H9 (cell line): Measurements from ENCODE around the gene SLC22A31. TPM values are rescaled to one million over a fixed set of nuclear protein-coding genes. Genes with fewer than 3 reads are reported as not detected.

Experiments used
- DNase-seq: peaks from one replicate; pipeline ENCODE4 v3.0.0-alpha.2; 2017
- H2AFZ ChIP-seq: one replicate; pipeline ENCODE4 v1.6.1; 2013; ENCODE audit warnings: mild to moderate bottlenecking, low read length, control low read depth, moderate library complexity
- H2AK5ac ChIP-seq: 2 replicates; pipeline ENCODE4 v1.6.1; 2013; ENCODE audit warnings: low read length, control low read depth, mixed read lengths; ENCODE audit not compliant: insufficient read length
- H2BK120ac ChIP-seq: one replicate; pipeline ENCODE4 v1.6.1; 2013; ENCODE audit warnings: low read depth, mild to moderate bottlenecking, low read length, control low read depth, inconsistent platforms; ENCODE audit not compliant: poor library complexity, severe bottlenecking
- H2BK12ac ChIP-seq: 2 replicates; pipeline ENCODE4 v1.6.1; 2013; ENCODE audit warnings: low read length, control low read depth, mixed read lengths, low read depth; ENCODE audit not compliant: insufficient read length
- H2BK15ac ChIP-seq: 2 replicates; pipeline ENCODE4 v1.6.1; 2013; ENCODE audit warnings: low read depth, low read length, control low read depth
- H2BK20ac ChIP-seq: one replicate; pipeline ENCODE4 v1.6.1; 2013; ENCODE audit warnings: low read depth, mild to moderate bottlenecking, low read length, control low read depth, inconsistent platforms; ENCODE audit not compliant: poor library complexity, severe bottlenecking
- H2BK5ac ChIP-seq: 2 replicates; pipeline ENCODE4 v1.6.1; 2013; ENCODE audit warnings: low read length, control low read depth, mixed read lengths; ENCODE audit not compliant: insufficient read length
- H3K14ac ChIP-seq: 2 replicates; pipeline ENCODE4 v1.6.1; 2013; ENCODE audit warnings: low read length, control low read depth; ENCODE audit not compliant: insufficient read depth
- H3K18ac ChIP-seq: 2 replicates; pipeline ENCODE4 v1.6.1; 2013; ENCODE audit warnings: low read depth, mild to moderate bottlenecking, mixed read lengths, low read length, control low read depth; ENCODE audit not compliant: insufficient read length
- H3K23ac ChIP-seq: 2 replicates; pipeline ENCODE4 v1.6.1; 2013; ENCODE audit warnings: low read length, control low read depth, mixed read lengths, low read depth; ENCODE audit not compliant: insufficient read length
- H3K23me2 ChIP-seq: 2 replicates; pipeline ENCODE4 v1.6.1; 2013; ENCODE audit warnings: low read depth, mild to moderate bottlenecking, mixed read lengths, low read length, control low read depth; ENCODE audit not compliant: insufficient read length, poor library complexity, severe bottlenecking
- H3K27ac ChIP-seq: 2 replicates; pipeline ENCODE4 v1.5.1; 2013; ENCODE audit warnings: low read length, control low read depth, mixed read lengths, low read depth; ENCODE audit not compliant: insufficient read length
- H3K27me3 ChIP-seq: 2 replicates; pipeline ENCODE4 v1.6.1; 2013; ENCODE audit warnings: low read length, control low read depth, inconsistent platforms; ENCODE audit not compliant: insufficient read depth
- H3K4ac ChIP-seq: 2 replicates; pipeline ENCODE4 v1.6.1; 2013; ENCODE audit warnings: low read depth, mild to moderate bottlenecking, control low read depth, inconsistent platforms, low read length, moderate library complexity
- H3K4me1 ChIP-seq: 2 replicates; pipeline ENCODE4 v1.6.1; 2013; ENCODE audit warnings: low read length, control low read depth, inconsistent platforms; ENCODE audit not compliant: insufficient read depth
- H3K4me2 ChIP-seq: 2 replicates; pipeline ENCODE4 v1.6.1; 2013; ENCODE audit warnings: low read length, control low read depth, mixed read lengths; ENCODE audit not compliant: insufficient read length, insufficient read depth
- H3K56ac ChIP-seq: 2 replicates; pipeline ENCODE4 v1.6.1; 2013; ENCODE audit warnings: low read depth, mild to moderate bottlenecking, mixed read lengths, low read length, control low read depth; ENCODE audit not compliant: insufficient read length
- H3K79me1 ChIP-seq: 2 replicates; pipeline ENCODE4 v1.6.1; 2013; ENCODE audit warnings: low read depth, mild to moderate bottlenecking, moderate library complexity, low read length, control low read depth, inconsistent platforms; ENCODE audit not compliant: insufficient read depth, poor library complexity, severe bottlenecking
- H3K79me2 ChIP-seq: 2 replicates; pipeline ENCODE4 v1.6.1; 2013; ENCODE audit warnings: low read length, control low read depth, inconsistent platforms; ENCODE audit not compliant: insufficient read depth
- H3K9ac ChIP-seq: 2 replicates; pipeline ENCODE4 v1.6.1; 2013; ENCODE audit warnings: low read length, control low read depth, mixed read lengths; ENCODE audit not compliant: insufficient read length; ENCODE audit errors: extremely low read depth
- H3K9me3 ChIP-seq: one replicate; pipeline ENCODE4 v1.6.1; 2013; ENCODE audit warnings: low read depth, low read length, inconsistent platforms; ENCODE audit not compliant: control insufficient read depth
- H3T11ph ChIP-seq: one replicate; pipeline ENCODE4 v1.6.1; 2013; ENCODE audit warnings: mild to moderate bottlenecking, low read length, control low read depth, inconsistent platforms
- H4K20me1 ChIP-seq: one replicate; pipeline ENCODE4 v1.6.1; 2013; ENCODE audit not compliant: control insufficient read depth, insufficient read length, insufficient read depth
- H4K5ac ChIP-seq: 2 replicates; pipeline ENCODE4 v1.6.1; 2013; ENCODE audit warnings: low read depth, mild to moderate bottlenecking, mixed read lengths, low read length, control low read depth; ENCODE audit not compliant: insufficient read length
- H4K8ac ChIP-seq: replicated peaks from 2 replicates; pipeline ENCODE4 v1.6.1; 2013; ENCODE audit warnings: low read length, control low read depth, mixed read lengths, low read depth; ENCODE audit not compliant: insufficient read length
- H4K91ac ChIP-seq: 2 replicates; pipeline ENCODE4 v1.6.1; 2013; ENCODE audit warnings: low read depth, mild to moderate bottlenecking, moderate library complexity, mixed read lengths, low read length, control low read depth; ENCODE audit not compliant: insufficient read length
- H3K27ac Mint-ChIP-seq, 3 experiments: 2 replicates in 2 of 3; 3 replicates in 1 of 3; pipeline ENCODE4 v1.8.0; 2020 to 2021; ENCODE audit warnings: mixed read lengths in 3 of 3, mild to moderate bottlenecking in 1 of 3, moderate library complexity in 1 of 3
- H3K27me3 Mint-ChIP-seq: 2 replicates; pipeline ENCODE4 v1.8.0; 2021; ENCODE audit warnings: low read depth, mild to moderate bottlenecking, moderate library complexity, mixed read lengths
- H3K36me3 Mint-ChIP-seq, 3 experiments: 2 replicates in 2 of 3; 3 replicates in 1 of 3; pipeline ENCODE4 v1.8.0; 2020 to 2021; ENCODE audit warnings: low read depth in 3 of 3, mixed read lengths in 3 of 3; ENCODE audit not compliant: insufficient read depth in 1 of 3
- H3K4me1 Mint-ChIP-seq, 2 experiments: 2 replicates each; pipeline ENCODE4 v1.8.0; 2020; ENCODE audit warnings: mixed read lengths in 2 of 2
- H3K4me3 Mint-ChIP-seq, 2 experiments: 2 replicates in 1 of 2; 3 replicates in 1 of 2; pipeline ENCODE4 v1.8.0; 2020 to 2021; ENCODE audit warnings: mild to moderate bottlenecking in 2 of 2, mixed read lengths in 2 of 2, moderate library complexity in 1 of 2
- H3K9me3 Mint-ChIP-seq, 2 experiments: 2 replicates in 1 of 2; 3 replicates in 1 of 2; pipeline ENCODE4 v1.8.0; 2020; ENCODE audit warnings: mild to moderate bottlenecking in 2 of 2, mixed read lengths in 2 of 2, moderate library complexity in 1 of 2
- WGBS: extraction: QIAGEN DNeasy Blood & Tissue Kit; methylation state at CpG from one replicate; pipeline ENCODE4 v1.1.7; 2013; ENCODE audit warnings: missing lambda C conversion rate, low lambda C conversion rate, mixed read lengths; ENCODE audit not compliant: insufficient read length; ENCODE audit errors: extremely low coverage; 5-methylcytosine and 5-hydroxymethylcytosine counted together
- total RNA-seq: library from RNA; stranded (reverse); gene quantifications from 2 replicates; pipeline ENCODE4 v1.2.1, GENCODE V29; 2021
- TF ChIP-seq, protein P1 (sequence below): fragments of 200-600 bp; sonication (generic); conservative IDR thresholded peaks from 3 replicates; pipeline ENCODE4 v1.8.0; 2021; ENCODE audit warnings: antibody characterized with exemption, mild to moderate bottlenecking

The SLC22A31 gene
- total RNA-seq, 1 experiment from 2014 or later = 7.7 TPM

DNA sequence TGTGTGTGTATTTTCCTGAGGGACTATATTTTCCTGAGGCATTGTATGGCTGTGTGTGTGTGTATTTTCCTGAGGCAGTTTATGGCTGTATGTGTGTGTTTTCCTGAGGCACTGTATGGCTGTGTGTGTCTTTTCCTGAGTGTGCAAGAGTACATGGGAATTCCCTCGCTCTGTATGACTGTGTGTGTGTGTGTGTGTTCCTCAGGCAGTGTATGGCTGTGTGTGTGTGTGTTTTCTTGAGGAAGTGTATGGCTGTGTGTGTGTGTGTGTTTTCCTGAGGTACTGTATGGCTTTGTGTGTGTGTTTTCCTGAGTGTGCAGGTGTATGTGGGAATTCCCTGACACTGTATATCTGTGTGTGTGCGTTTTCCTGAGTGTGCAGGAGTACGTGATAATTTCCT is 21.3 kb upstream of the SLC22A31 start:
- Histone ChIP-seq H3K79me1 (no peaks in the 10 kb centered on the region), H3K14ac (no peak overlapping the region), H3K23me2 (peaks cover 3% of the 10 kb centered on the region), H3K9ac (no peak overlapping the region), H2AK5ac (no peak overlapping the region), H3K23ac (no peak overlapping the region), H2BK12ac (no peak overlapping the region), H3K18ac (no peak overlapping the region), H3K4ac (no peak overlapping the region), H3K9me3 (no peaks in the 10 kb centered on the region), H3K79me2 (no peaks in the 10 kb centered on the region), H3T11ph (no peak overlapping the region), H3K56ac (no peak overlapping the region), H4K20me1 (no peaks in the 10 kb centered on the region), H3K27ac (no peak overlapping the region), H2BK15ac (no peak overlapping the region), H4K8ac (no peak overlapping the region), H2AFZ (no peak overlapping the region), H2BK5ac (no peak overlapping the region), H3K27me3 (no peaks in the 10 kb centered on the region), H3K4me1 (no peaks in the 10 kb centered on the region), H3K4me2 (no peak overlapping the region), H4K91ac (no peak overlapping the region), H2BK20ac (no peak overlapping the region), H4K5ac (no peak overlapping the region), H2BK120ac (no peak overlapping the region)
- DNase-seq = no peak
- peaks cover 0 to 3% of the 10 kb centered on the region in 2 experiments; a peak in 2 of 5 replicates for H3K9me3 Mint-ChIP-seq
- peaks cover 31 to 49% (median 41%) of the 10 kb centered on the region in 3 experiments for H3K36me3 Mint-ChIP-seq
- H3K4me1 Mint-ChIP-seq = peaks cover 2 to 8% of the 10 kb centered on the region in 2 experiments
- H3K4me3 Mint-ChIP-seq = no peak overlapping the region
- no CpG with 5 or more reads among the region's 3 CpGs for WGBS
- no peaks in the 10 kb centered on the region for H3K27me3 Mint-ChIP-seq
- no peak overlapping the region for H3K27ac Mint-ChIP-seq
- TF ChIP-seq, protein P1, sequence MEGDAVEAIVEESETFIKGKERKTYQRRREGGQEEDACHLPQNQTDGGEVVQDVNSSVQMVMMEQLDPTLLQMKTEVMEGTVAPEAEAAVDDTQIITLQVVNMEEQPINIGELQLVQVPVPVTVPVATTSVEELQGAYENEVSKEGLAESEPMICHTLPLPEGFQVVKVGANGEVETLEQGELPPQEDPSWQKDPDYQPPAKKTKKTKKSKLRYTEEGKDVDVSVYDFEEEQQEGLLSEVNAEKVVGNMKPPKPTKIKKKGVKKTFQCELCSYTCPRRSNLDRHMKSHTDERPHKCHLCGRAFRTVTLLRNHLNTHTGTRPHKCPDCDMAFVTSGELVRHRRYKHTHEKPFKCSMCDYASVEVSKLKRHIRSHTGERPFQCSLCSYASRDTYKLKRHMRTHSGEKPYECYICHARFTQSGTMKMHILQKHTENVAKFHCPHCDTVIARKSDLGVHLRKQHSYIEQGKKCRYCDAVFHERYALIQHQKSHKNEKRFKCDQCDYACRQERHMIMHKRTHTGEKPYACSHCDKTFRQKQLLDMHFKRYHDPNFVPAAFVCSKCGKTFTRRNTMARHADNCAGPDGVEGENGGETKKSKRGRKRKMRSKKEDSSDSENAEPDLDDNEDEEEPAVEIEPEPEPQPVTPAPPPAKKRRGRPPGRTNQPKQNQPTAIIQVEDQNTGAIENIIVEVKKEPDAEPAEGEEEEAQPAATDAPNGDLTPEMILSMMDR = no peak
